D721Med (cell line): ENCODE data around the gene OR10H1.
"Not testable (repeated sequence)": the region's sequence is repeated elsewhere in the genome, so short reads cannot be mapped to it uniquely, and the experiment has no call there.

Experiments used
- DNase-seq: peaks from one replicate; pipeline ENCODE4 v3.0.0; 2011; ENCODE audit warnings: low spot score; ENCODE audit not compliant: insufficient read length
- FAIRE-seq: peaks from 2 replicates; lab custom pipeline; 2011; peaks lifted over from hg19 to GRCh38; lab: Jason Lieb, UNC
- CTCF ChIP-seq: IDR thresholded peaks from 2 replicates; pipeline ENCODE4 v1.5.1; 2012; ENCODE audit warnings: mild to moderate bottlenecking, control low read depth; ENCODE audit not compliant: insufficient read depth; ENCODE audit errors: missing control alignments

Gene OR10H1

GRCh38 chr19:15779756-15780476, 35.5 kb downstream of the OR10H1 start:
- DNase-seq = no peak
- TF ChIP-seq CTCF = no peak
- no peak for FAIRE-seq

DNA sequence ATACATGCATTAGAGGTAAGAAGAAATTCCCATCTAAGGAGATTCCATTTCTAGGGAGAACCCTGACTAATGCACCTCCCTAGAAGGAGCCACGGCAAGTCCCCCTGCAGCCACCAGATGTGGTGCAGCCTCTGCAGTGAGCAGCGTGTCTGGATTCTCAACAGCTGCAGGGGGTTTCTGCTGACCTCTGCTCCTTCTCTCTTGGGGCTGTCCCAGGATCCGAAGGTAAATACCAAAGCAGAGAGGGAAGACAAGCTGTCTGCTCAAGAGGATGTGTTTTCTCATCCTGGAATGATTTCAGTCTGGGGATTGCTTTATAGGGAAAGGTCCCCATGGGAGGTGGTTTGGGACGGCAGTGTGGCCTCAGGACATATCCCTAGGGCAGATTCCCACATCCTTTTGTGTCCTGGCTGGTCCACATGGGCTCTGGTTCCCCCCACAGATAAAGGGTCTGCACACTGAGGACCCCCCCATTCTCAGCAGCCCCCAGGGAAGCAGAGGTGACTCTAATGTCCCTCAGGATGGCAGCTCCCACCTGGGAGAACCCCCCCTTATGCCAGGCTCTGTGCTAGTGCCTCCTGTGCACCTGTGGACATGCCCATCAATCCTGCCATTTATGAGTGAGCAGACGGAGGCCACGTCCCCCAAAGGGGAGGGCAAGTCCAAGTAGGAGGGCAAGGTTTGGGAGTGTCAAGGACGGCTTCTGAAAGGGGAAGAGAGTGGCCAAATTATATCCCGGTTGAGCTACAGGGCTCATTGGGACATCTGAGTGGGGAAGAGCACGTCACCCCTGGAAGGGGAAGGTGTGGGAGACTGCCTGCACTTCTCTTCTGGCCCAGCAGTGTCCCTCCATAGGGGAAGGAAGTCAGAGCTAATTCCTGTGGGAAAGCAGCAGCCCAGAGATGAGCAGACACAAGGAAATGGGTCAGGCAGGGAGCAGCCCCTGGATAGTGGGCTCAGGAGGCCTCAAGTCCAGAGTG, 38.2 kb downstream of the OR10H1 start:
- DNase-seq = no peak
- no peak for FAIRE-seq
- no peak for TF ChIP-seq CTCF

DNA sequence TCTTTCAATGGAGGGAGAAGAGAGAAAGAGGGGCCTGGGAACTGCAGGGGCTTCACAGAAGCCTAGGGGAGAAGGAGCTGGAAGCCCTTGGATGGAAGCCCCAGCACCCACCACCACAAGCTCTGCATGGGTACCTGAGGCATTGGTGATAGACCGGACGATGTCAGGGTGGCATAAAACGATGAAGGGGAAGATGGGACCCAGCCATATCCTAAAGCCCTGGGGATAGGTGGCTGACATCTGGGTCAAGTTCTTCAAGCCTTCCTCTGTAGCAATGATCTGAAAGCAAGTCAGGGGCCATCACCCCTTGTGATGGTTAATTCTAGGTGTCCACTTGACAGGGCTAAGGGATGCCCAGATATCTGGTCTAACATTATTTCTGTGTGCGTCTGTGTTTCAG, 39.2 kb downstream of the OR10H1 start:
- DNase-seq = no peak
- no peak for FAIRE-seq
- no peak for TF ChIP-seq CTCF

- DNase-seq = no peak
- TF ChIP-seq CTCF = no peak
- FAIRE-seq = no peak
Observed at GRCh38 chr19:15775249-15775648, 40.2 kb downstream of the OR10H1 start.

- not testable (repeated sequence) for FAIRE-seq, DNase-seq
Observed at GRCh38 chr19:15774159-15774558, 41.3 kb downstream of the OR10H1 start.

DNA sequence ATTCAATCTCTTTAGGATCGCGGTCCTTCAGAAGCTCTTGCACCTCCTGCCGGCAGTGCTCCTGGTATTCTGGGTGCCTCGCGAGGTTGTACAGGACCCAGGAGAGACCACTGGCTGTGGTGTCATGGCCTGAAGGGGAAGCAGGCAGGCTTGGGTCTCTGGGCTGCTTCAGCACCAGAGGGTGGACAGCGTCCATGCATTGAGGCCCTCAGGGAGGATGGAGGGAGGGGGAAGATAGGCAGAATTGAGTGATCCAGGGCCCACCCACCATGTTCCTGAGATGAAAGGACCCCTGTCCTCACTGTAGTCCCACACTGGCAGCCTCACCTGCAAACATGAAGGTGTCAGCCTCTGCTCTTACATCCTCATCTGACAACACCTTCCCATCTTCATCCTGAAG, 45.9 kb downstream of the OR10H1 start:
- DNase-seq (no peak), FAIRE-seq (no peak)
- no peak for TF ChIP-seq CTCF

DNA sequence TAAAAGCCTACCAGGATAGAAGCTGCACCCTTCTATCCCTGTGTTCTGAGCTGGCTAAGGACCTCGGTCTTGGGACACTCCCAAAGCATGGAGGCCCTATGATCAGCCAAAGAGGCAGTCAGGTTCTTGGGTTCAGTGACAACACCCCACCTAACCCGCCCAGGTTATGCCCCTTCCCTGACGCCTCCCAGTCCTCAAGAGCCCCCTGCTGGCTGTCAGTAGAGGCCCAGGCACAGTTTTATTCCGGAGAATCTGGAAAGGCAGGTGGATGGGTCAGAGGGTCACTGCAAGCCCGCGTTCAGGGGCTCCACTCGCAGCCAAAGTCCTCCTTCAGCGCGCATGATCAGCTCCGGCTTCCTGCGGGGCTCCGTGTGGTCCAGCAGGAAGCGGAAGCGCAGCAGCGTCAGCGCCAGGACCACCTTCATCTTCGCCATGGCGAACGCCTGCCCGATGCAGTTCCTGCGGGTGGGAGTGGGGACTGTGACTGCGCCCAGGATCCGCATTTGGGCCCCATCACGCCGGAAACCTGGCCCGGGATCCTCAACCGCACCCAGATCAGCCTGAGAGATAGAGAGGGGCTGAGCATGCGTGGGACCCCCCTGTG, 55.4 kb downstream of the OR10H1 start:
- DNase-seq (no peak), FAIRE-seq (no peak)
- TF ChIP-seq CTCF = peak; percentile 3
